Activated CD4-positive, alpha-beta T cell treated with anti-CD3 and anti-CD28 coated beads for 36 hours (primary cell): ENCODE results near the gene SPDYE6. TPM values are rescaled to one million over a fixed set of nuclear protein-coding genes. Genes with fewer than 3 reads are reported as not detected.

Experiments used
- ATAC-seq: fragments of 200-7000 bp; cut with Tn5 transposase; one replicate; pipeline ENCODE4 v1.10.0; 2021; ENCODE audit warnings: mild to moderate bottlenecking, moderate library complexity
- CTCF ChIA-PET: fragments of 350-600 bp; sonication (Branson Sonifier 250); formaldehyde crosslinking; loops from one replicate; lab custom pipeline; 2021; ENCODE audit warnings: antibody characterized with exemption; lab: Charles Lee
- POLR2A ChIA-PET: fragments of 350-600 bp; sonication (Branson Sonifier 250); formaldehyde crosslinking; loops from one replicate; lab custom pipeline; 2021; ENCODE audit warnings: antibody characterized with exemption, inconsistent platforms; lab: Charles Lee
- DNase-seq: peaks from one replicate; pipeline ENCODE4 v3.0.0-alpha.2; 2020
- H3K27ac Mint-ChIP-seq: one replicate; pipeline ENCODE4 v1.8.0; 2021; ENCODE audit warnings: mixed read lengths
- H3K27me3 Mint-ChIP-seq: one replicate; pipeline ENCODE4 v1.8.0; 2021; ENCODE audit warnings: mixed read lengths
- H3K36me3 Mint-ChIP-seq: one replicate; pipeline ENCODE4 v1.8.0; 2021; ENCODE audit warnings: low read depth, mixed read lengths
- H3K4me1 Mint-ChIP-seq: one replicate; pipeline ENCODE4 v1.8.0; 2021; ENCODE audit warnings: mixed read lengths
- H3K4me3 Mint-ChIP-seq: one replicate; pipeline ENCODE4 v1.8.0; 2021; ENCODE audit warnings: mild to moderate bottlenecking, moderate library complexity, mixed read lengths
- H3K9me3 Mint-ChIP-seq: one replicate; pipeline ENCODE4 v1.8.0; 2021; ENCODE audit warnings: low read depth, mixed read lengths
- intact Hi-C, 2 experiments: fragments of 100-400 bp; cut with DNase I in 1 of 2; cut with micrococcal nuclease in 1 of 2; formaldehyde crosslinking; loops; one replicate each; pipeline versions ENCODE4 v1.14.2 to v1.15.1; 2022 to 2024; cut with DNase I, micrococcal nuclease
- microRNA-seq: library from miRNA; unstranded; fragments of <30 nt; microRNA quantifications from one replicate; pipeline ENCODE4 v1.2.0, GENCODE V29; 2021; ENCODE audit warnings: borderline replicate concordance
- total RNA-seq, 2 experiments: library from RNA; stranded (reverse); gene quantifications; one replicate each; pipeline ENCODE4 v1.2.3, GENCODE V29; 2021

Gene SPDYE6
- total RNA-seq, 2 experiments from 2014 or later, result not detected

- ATAC-seq, result no peak
- Mint-ChIP-seq H3K36me3 (no peaks in the 10 kb centered on the region), H3K27me3 (peaks cover 2% of the 10 kb centered on the region), H3K9me3 (no peaks in the 10 kb centered on the region), H3K4me3 (no peak overlapping the region), H3K27ac (no peak overlapping the region), H3K4me1 (no peaks in the 10 kb centered on the region)
- intact Hi-C loops, result no loop called here
- CTCF ChIA-PET, result no interaction called here
- POLR2A ChIA-PET, result no interaction called here
- no peak for DNase-seq
Measured at GRCh38 chr7:102297487-102298218, 58.6 kb downstream of the SPDYE6 start.

- H3K27me3 Mint-ChIP-seq, result peaks cover 6% of the 10 kb centered on the region
- no peaks in the 10 kb centered on the region for H3K36me3 Mint-ChIP-seq
- POLR2A ChIA-PET, result no interaction called here
- intact Hi-C loops, result no loop called here
- H3K4me1 Mint-ChIP-seq, result peaks cover 5% of the 10 kb centered on the region
- H3K4me3 Mint-ChIP-seq, result no peak overlapping the region
- CTCF ChIA-PET, result no interaction called here
- H3K9me3 Mint-ChIP-seq, result no peaks in the 10 kb centered on the region
- DNase-seq (no peak), ATAC-seq (no peak)
- H3K27ac Mint-ChIP-seq, result no peak overlapping the region
Measured at GRCh38 chr7:102296514-102296913, 59.7 kb downstream of the SPDYE6 start.

GRCh38 chr7:102296179-102296438, 60.1 kb downstream of the SPDYE6 start:
- no peak overlapping the region for H3K27ac Mint-ChIP-seq
- H3K4me1 Mint-ChIP-seq, result peaks cover 9% of the 10 kb centered on the region
- H3K36me3 Mint-ChIP-seq, result no peaks in the 10 kb centered on the region
- DNase-seq, result no peak
- CTCF ChIA-PET, result interaction anchor here (0.7 kb wide), 1 partner anchor 10 kb away, joined by 3 read pairs; no protein-coding TSS in a partner anchor
- no peak for ATAC-seq
- no peaks in the 10 kb centered on the region for H3K9me3 Mint-ChIP-seq
- no peak overlapping the region for H3K4me3 Mint-ChIP-seq
- POLR2A ChIA-PET, result no interaction called here
- intact Hi-C loops, result no loop called here
- peaks cover 6% of the 10 kb centered on the region for H3K27me3 Mint-ChIP-seq

Small RNA genes lying within 50 kb of the gene (microRNA-seq; reads per million reads assigned to microRNA genes)
- not detected for gene MIR548O

Other genes starting within 250 kb of the SPDYE6 start
- gene SH2B2, start 69.6 kb downstream of the SPDYE6 start, total RNA-seq, result 1 to 10 TPM; 2.7 to 3.2 TPM
- gene PRKRIP1, start 39.9 kb upstream of the SPDYE6 start, total RNA-seq, result 10 to 100 TPM; 26.2 to 31.4 TPM
- gene ORAI2, start 77.1 kb upstream of the SPDYE6 start, total RNA-seq, result 10 to 100 TPM; 20.8 to 25.1 TPM
- 1 to 10 TPM; 6.1 to 9.1 TPM for gene ALKBH4, start 108.4 kb upstream of the SPDYE6 start, total RNA-seq
- 10 to 100 TPM; 13.6 to 14.4 TPM for gene LRWD1, start 108.5 kb upstream of the SPDYE6 start, total RNA-seq
- 10 to 100 TPM; 32.6 to 46.1 TPM for gene POLR2J, start 122.5 kb upstream of the SPDYE6 start, total RNA-seq
- 10 to 100 TPM; 28.6 to 30.1 TPM for gene RASA4B, start 161.3 kb upstream of the SPDYE6 start, total RNA-seq
- 10 to 100 TPM; 23.4 to 43.5 TPM for gene UPK3BL2, start 187.3 kb upstream of the SPDYE6 start, total RNA-seq
- not detected for gene SPDYE2, start 194.8 kb upstream of the SPDYE6 start, total RNA-seq
- gene POLR2J3, start 216.1 kb upstream of the SPDYE6 start, total RNA-seq, result 10 to 100 TPM; 36.3 to 40.4 TPM